Skeletal muscle tissue (tissue), 4 donors: Measurements from ENCODE around the gene COL2A1. TPM values are rescaled to one million over a fixed set of nuclear protein-coding genes. Genes with fewer than 3 reads are reported as not detected.

Experiments used
- H3K27ac ChIP-seq: one replicate; pipeline ENCODE4 v1.7.0; 2013; ENCODE audit warnings: mild to moderate bottlenecking, low read depth, low read length, inconsistent platforms
- H3K27me3 ChIP-seq, 3 donors: one replicate each; pipeline ENCODE4 v1.7.0; 2013; ENCODE audit warnings: low read length in 3 of 3; ENCODE audit not compliant: control insufficient read depth in 3 of 3, insufficient read depth in 3 of 3
- H3K36me3 ChIP-seq, 3 donors: one replicate each; pipeline ENCODE4 v1.7.0; 2013; ENCODE audit warnings: low read length in 3 of 3; ENCODE audit not compliant: control insufficient read depth in 3 of 3, insufficient read depth in 3 of 3
- H3K4me1 ChIP-seq, 3 donors: one replicate each; pipeline ENCODE4 v1.7.0; 2013; ENCODE audit warnings: low read length in 3 of 3, mild to moderate bottlenecking in 3 of 3; ENCODE audit not compliant: control insufficient read depth in 3 of 3, insufficient read depth in 3 of 3
- H3K4me3 ChIP-seq, 3 donors: one replicate each; pipeline ENCODE4 v1.7.0; 2013; ENCODE audit warnings: low read length in 3 of 3
- H3K9ac ChIP-seq, 3 donors: one replicate each; pipeline ENCODE4 v1.7.0; 2013; ENCODE audit warnings: low read length in 3 of 3, mild to moderate bottlenecking in 3 of 3, moderate library complexity in 2 of 3, low read depth in 1 of 3
- H3K9me3 ChIP-seq, 3 donors: one replicate each; pipeline ENCODE4 v1.7.0; 2013; ENCODE audit warnings: low read length in 3 of 3; ENCODE audit not compliant: control insufficient read depth in 3 of 3
- total RNA-seq: library from RNA; depleted of rRNA; stranded (reverse); fragments of >200 nt; gene quantifications from one replicate; pipeline ENCODE4 v1.2.3, GENCODE V29; 2014
- donor health status: Osteomylitis.

Gene COL2A1
- total RNA-seq, 1 donor from 2014 or later: 88.2 TPM

DNA sequence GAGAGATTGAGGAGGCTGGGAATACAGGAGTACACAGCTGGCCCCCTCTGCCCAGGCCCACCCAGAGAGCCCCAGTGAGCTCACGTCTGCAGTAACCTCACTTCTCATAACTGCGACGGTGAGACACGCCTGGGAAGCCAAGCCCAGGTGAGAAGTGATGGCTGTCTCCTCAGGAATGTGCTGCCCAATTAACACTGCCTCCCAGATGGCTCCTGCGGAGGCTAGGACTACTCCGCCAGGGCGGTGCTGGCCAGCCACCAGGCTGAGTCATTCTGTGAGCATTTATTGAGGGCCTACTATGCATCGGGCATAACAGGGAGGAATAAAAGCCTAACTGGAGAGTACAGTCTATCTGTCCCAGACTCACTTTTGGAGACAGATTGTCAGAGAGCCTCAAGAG is 50.2 kb downstream of the COL2A1 start:
- no peak overlapping the region for H3K27ac ChIP-seq
- H3K4me3 ChIP-seq: no peak overlapping the region
- H3K9ac ChIP-seq: no peak overlapping the region
- H3K9me3 ChIP-seq: no peaks in the 10 kb centered on the region
- H3K27me3 ChIP-seq: no peaks in the 10 kb centered on the region
- no peaks in the 10 kb centered on the region for H3K36me3 ChIP-seq
- H3K4me1 ChIP-seq: peaks cover 1 to 3% (median 3%) of the 10 kb centered on the region in 3 donors

DNA sequence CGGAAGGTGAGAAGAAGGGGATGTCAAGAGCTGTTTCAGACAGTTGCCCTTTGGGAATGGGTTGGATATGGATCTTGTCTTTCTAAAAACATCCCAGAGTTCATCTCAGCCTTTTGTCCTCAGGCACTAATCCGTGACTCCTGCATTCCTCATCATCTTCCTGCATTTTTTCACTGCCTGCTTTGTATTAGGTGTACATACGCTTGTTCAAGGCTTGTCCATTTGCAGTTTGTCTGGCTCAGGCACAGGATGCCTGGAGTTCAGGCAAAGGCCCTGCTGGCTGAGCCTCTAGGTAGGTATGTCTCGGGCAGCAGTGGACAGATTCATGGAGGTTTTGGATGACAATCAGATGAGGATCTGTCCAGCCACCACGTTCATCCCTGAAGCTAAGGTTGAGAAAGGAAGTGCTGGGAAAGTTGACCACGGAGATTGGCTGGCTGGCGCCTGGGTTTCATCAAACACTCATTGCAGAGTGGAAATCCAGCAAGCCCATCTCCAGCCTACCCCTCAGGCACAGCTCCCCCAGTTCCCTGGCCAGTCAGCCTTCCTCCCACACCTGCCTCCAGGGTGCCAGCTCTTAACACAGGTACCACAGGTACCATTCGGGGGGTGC is 53.3 kb downstream of the COL2A1 start:
- no peak overlapping the region for H3K4me3 ChIP-seq
- H3K27ac ChIP-seq: no peak overlapping the region
- no peaks in the 10 kb centered on the region for H3K9me3 ChIP-seq
- no peak overlapping the region for H3K9ac ChIP-seq
- H3K4me1 ChIP-seq: peaks cover 2 to 6% (median 3%) of the 10 kb centered on the region in 3 donors
- no peaks in the 10 kb centered on the region for H3K36me3 ChIP-seq
- no peaks in the 10 kb centered on the region for H3K27me3 ChIP-seq

DNA sequence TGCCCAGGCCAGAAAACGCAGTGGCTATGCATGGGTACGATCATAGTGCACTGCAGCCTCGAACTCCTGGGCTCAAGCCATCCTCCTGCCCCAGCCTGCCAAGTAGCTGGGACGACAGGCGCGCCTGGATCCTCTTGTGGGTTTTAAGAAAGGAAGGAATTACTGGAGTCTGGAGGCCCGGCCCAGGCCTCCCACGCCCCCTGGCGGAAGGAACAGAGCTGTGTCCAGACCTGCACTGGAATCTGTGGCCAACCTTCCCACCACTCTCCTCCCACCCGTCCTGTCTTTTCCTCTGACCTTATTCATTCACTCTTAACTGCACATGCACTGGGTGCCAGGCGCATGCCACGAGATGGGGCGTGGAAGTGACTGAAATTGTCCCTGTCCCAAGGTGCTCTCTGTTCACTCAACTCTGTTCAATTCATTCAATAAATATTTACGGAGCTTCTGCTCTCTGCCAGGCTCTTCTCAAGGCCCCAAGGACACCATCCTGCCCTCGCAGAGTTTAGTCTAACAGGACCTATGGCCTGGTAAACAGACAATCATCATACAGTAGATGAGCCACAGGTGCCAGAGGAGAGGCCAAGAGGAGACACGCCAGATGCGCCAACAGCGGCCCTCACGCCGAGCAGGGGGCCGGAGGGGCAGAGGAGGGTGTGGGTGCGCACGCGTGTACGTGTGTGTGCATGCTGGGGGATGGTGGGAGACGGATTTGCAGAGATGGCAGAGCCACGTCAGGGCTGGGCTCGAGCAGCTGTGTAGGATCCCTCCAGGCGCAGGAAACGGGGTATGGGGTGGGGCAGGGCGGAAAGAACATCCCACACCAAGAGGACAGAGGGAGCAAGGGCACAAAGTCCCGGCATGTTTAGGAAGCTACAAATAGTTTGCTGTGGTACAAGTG is 54.6 kb downstream of the COL2A1 start:
- peaks cover 2 to 6% (median 3%) of the 10 kb centered on the region in 3 donors for H3K4me1 ChIP-seq
- H3K36me3 ChIP-seq: no peaks in the 10 kb centered on the region
- H3K27ac ChIP-seq: no peak overlapping the region
- no peak overlapping the region for H3K9ac ChIP-seq
- H3K4me3 ChIP-seq: no peak overlapping the region
- peaks cover 0 to 4% (median 0%) of the 10 kb centered on the region in 3 donors for H3K27me3 ChIP-seq
- H3K9me3 ChIP-seq: no peaks in the 10 kb centered on the region

DNA sequence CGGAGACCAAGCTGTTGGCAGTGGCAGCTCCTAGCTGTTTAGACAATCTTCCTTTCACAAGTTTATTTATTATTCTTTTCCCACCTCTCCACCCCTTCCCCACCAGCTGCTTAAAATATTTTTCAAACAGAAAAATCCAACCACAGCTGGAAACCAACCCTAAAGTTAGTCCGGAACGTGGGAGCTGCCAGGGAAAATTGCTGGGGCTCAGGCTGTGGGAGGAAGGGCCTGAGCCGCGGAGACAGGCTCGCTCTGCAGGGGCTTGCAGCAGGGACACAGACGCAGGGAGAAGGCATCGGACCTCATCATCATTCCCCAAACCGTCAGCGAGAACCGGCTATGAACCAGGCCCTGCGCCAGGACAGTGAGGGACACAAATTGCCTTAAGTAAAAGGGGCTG is 56.9 kb downstream of the COL2A1 start:
- H3K4me1 ChIP-seq: peaks cover 2 to 6% (median 3%) of the 10 kb centered on the region in 3 donors
- H3K9ac ChIP-seq: peak overlapping the region in 1 of 3 donors; percentile 8
- H3K36me3 ChIP-seq: no peaks in the 10 kb centered on the region

DNA sequence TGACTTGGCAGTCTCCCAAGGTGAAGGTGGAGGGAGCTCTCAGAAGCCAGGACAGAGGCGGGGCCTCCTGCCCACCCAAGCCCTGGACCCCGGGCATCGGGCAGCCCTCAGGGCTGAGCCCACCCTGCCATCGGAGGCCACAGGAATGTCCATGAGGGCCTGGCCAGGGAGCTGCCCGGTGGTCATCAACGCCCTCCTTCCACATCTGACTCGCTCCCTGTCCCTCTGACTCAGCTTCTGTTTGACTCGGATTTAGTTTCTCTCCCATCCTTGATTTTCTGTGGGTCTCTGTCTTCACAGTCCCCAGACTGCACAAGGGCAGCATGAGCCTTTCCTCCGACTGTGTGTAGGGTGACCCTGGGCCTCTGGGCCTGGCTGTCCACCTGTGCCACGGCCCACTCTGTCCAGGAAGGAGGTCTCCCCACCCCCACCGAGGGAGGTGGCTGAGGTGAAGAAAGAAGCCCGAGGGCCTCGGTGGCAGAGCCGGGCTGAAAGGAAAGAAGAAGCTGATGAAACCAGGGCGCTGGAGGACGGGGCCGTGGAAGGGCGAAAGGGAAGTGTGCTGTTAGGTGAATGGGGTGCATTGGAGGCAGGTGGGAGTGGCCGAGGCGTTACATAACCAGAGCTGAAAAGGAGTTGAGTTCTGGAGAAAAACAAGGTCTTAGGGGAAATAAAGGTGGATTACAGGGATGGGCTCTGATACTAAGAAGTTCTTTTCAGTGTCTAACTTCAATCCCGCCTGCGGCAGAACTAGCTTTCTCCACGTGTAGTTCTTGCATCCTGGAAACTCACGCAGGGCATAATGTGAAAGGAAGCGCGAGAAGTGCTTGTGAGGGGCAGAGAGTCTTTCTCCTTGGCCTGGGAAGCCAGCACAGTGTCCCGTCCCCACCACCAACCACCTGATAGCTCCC is 57.6 kb downstream of the COL2A1 start:
- H3K4me1 ChIP-seq: peaks cover 3 to 6% (median 6%) of the 10 kb centered on the region in 3 donors
- H3K9ac ChIP-seq: peak overlapping the region in 1 of 3 donors; percentile 8
- no peak overlapping the region for H3K4me3 ChIP-seq
- no peaks in the 10 kb centered on the region for H3K36me3 ChIP-seq
- peaks cover 6 to 21% (median 17%) of the 10 kb centered on the region in 3 donors for H3K27me3 ChIP-seq
- H3K27ac ChIP-seq: no peak overlapping the region
- no peaks in the 10 kb centered on the region for H3K9me3 ChIP-seq

More for the DNA sequence above, 56.9 kb downstream of the COL2A1 start:
- Histone ChIP-seq H3K9me3 (no peaks in the 10 kb centered on the region), H3K4me3 (no peak overlapping the region), H3K27ac (no peak overlapping the region), H3K27me3 (peaks cover 6 to 17% (median 12%) of the 10 kb centered on the region in 3 donors)

DNA sequence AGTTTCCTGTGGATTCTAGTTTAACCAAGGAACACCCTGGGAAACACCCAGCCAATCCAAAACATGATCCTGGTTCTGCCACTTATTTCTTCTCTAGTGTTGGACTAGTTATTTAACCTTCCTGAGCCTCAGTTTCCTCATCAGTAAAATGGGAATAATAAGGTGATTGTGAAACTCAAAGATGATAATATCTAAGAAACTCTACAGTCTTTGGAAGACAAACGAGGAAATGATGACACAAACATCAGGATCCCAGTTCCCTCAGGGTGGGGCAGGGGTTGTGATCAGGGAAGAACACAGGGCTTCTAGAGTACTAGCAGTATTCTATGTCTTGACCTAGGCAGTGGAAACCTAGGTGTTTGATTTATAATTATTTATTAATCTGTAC is 58.9 kb downstream of the COL2A1 start:
- Histone ChIP-seq H3K27me3 (peaks cover 10 to 29% (median 17%) of the 10 kb centered on the region in 3 donors), H3K4me1 (peaks cover 3 to 6% (median 6%) of the 10 kb centered on the region in 3 donors), H3K9ac (no peak overlapping the region), H3K36me3 (no peaks in the 10 kb centered on the region), H3K9me3 (no peaks in the 10 kb centered on the region), H3K27ac (no peak overlapping the region), H3K4me3 (no peak overlapping the region)

DNA sequence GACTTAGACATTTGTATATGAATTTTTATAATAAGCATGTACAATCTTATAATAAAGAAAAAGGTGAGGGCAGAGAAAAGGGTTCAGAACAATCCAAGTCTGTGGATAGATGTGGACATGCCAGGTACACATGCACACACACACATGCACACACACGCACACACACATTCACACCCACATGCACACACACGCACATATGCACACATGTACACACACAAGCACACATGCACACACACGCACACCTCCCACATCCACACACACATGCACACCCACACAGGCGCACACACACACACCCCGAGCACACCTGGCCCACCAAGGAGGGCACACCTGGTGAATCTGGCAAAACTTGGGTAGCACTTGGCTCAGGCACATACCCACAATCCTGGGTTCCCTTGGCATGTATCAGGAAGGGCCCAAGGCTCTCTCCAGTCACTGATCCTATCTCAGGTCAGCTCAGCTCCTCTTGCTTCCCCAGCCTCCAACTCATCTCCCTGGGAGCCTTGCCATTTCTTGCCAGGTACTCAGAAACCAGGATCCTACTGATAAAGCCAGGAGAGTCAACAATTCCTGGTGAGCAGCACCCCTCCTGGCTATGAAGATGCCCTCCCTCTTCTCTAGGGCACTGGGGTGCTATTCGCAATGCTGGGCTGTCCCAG is 59.5 kb downstream of the COL2A1 start:
- Histone ChIP-seq H3K4me3 (no peak overlapping the region), H3K4me1 (peaks cover 3 to 6% (median 6%) of the 10 kb centered on the region in 3 donors), H3K36me3 (no peaks in the 10 kb centered on the region), H3K27ac (no peak overlapping the region), H3K27me3 (peaks cover 10 to 29% (median 17%) of the 10 kb centered on the region in 3 donors), H3K9ac (no peak overlapping the region), H3K9me3 (no peaks in the 10 kb centered on the region)

DNA sequence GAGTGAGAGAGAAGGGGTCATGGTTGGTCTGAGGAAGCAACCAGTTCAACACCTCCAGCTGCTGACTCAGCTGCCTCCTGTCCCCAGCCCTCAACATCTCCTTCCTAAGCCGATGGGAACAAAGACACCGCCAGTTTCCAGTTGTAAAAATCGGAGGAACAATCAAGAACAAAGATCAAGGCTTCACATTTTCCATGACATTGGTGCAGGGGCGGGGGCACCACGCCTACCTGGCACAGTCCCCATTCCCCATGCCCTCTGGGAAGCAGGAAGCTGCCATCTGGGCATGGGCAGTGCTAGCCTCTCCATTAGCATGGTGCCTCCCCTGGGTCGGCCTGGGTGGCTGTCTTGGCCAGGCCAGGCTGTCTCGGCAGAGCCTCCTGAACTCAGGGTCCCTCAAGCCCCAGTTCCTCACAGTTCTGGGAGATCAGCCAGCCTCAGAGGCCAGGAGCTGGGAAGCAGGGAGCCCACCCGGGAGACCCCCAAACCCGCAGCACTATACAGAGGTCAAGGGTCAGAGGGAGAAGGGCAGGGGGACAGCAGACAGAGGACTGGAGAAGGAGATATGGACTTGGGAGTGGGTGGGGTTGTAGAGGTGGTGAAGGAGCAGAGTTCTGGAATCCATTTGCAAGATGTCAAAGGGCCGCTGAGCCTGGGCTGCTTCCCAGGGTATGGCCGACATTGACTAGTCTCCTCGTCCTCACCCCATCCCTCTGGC is 60.5 kb downstream of the COL2A1 start:
- Histone ChIP-seq H3K36me3 (no peaks in the 10 kb centered on the region), H3K27ac (no peak overlapping the region), H3K4me3 (no peak overlapping the region), H3K9me3 (no peaks in the 10 kb centered on the region), H3K27me3 (peaks cover 10 to 29% (median 17%) of the 10 kb centered on the region in 3 donors), H3K9ac (no peak overlapping the region), H3K4me1 (peaks cover 0 to 3% (median 0%) of the 10 kb centered on the region in 3 donors)
